ENCODE measurements around the gene ZPBP2. TPM values are rescaled to one million over a fixed set of nuclear protein-coding genes. Genes with fewer than 3 reads are reported as not detected.
A peak's percentile ranks its signal among the peaks of the same experiment; 100 is the strongest.

Gene ZPBP2
- total and polyA plus RNA-seq, 2 of the 13 experiments (the other 11 are each of a cell fraction or from before 2014, with no cell fraction given): not detected

DNA sequence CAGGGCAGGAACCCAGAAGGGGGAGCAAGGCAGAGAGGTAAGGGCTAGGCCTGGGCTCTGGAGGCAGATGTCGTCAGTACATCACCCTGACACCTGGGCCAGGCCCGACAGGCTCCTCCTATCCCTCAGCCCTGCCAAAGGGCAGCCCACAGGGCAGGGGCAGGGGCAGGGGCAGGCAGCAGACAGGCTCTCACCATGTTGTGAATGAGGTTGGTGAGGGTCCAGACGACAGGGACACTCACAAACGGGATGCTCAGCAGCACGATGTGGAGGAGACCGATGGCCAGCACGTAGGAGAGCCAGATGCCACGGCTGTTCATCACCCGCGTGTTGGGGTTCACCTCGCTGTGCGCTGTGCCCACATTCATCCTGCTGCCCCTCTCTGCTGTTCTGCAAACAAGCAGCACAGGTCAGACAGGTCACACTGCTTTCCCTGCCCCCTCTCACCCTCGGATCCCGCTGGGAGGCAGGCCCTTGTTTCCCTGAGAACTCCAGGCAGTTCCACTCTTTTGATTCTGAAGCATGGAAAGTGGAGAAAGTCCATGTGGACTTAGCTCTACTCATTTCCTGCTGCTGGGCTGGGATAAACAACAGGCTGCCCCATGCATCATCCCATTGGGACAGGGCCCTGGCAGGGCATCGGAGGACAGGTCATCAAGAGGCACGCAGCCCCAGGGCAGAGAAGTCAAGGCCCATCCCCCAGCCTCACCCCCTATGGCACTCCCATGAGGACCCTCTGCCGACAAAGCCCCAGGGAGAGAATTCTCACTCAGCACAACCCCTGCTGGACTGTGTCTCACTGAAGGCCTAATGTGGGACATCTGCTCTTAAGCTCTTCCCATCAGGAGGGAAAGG lies 56.1 kb downstream of the ZPBP2 start (continued):
- TF ChIP-seq TAF15 (IDR thresholded peaks at IDR 0.05; ENCODE audit: low read depth, low read length, poor library complexity, severe bottlenecking): no peak
- peak; percentile 79 for TF ChIP-seq ZNF567 (CRISPR knock-in tag; IDR thresholded peaks at IDR 0.05; ENCODE audit: borderline replicate concordance)
- TF ChIP-seq ZNF572 (CRISPR knock-in tag; IDR thresholded peaks at IDR 0.05): peak; percentile 74; the same call in 1 of the 2 replicates
- TF ChIP-seq CBX5 (CRISPR knock-in tag; IDR thresholded peaks at IDR 0.05; ENCODE audit: borderline replicate concordance): peak; percentile 97
- TF ChIP-seq REPIN1 (CRISPR knock-in tag; IDR thresholded peaks at IDR 0.05; ENCODE audit: borderline replicate concordance, low read depth): peak; percentile 91
- 0 out of 2 replicates have a peak, but pooled peaks have one; percentile 57 for TF ChIP-seq ZFP1 (CRISPR knock-in tag; IDR thresholded peaks at IDR 0.05)
- TF ChIP-seq RORA (CRISPR knock-in tag; IDR thresholded peaks at IDR 0.05): no peak
- no peak for TF ChIP-seq E2F1 (CRISPR knock-in tag; IDR thresholded peaks at IDR 0.05)
- TF ChIP-seq ZSCAN22 (CRISPR knock-in tag; IDR thresholded peaks at IDR 0.05): peak; percentile 74; the same call in 1 of the 2 replicates
- peak; percentile 91; the same call in 1 of the 2 replicates for TF ChIP-seq ZFP36L2 (CRISPR knock-in tag; IDR thresholded peaks at IDR 0.05)
- TF ChIP-seq CBX1 (IDR thresholded peaks at IDR 0.05; ENCODE audit: low read depth): peak; percentile 86
- peak; percentile 99 for TF ChIP-seq MTA1 (CRISPR knock-in tag; IDR thresholded peaks at IDR 0.05; ENCODE audit: borderline replicate concordance)
- peak; percentile 71; the same call in 1 of the 2 replicates for TF ChIP-seq ZNF451 (CRISPR knock-in tag; IDR thresholded peaks at IDR 0.05)
- peak; percentile 85 for TF ChIP-seq REL (CRISPR knock-in tag; conservative IDR thresholded peaks at IDR 0.05)
- TF ChIP-seq BRCA1 (CRISPR knock-in tag; IDR thresholded peaks at IDR 0.05): peak; percentile 99
- peak; percentile 74; the same call in 1 of the 2 replicates for TF ChIP-seq ZNF720 (CRISPR knock-in tag; IDR thresholded peaks at IDR 0.05)
- TF ChIP-seq SIX4 (CRISPR knock-in tag; IDR thresholded peaks at IDR 0.05): peak; percentile 61; the same call in 1 of the 2 replicates
- peak; percentile 99 for TF ChIP-seq IKZF5 (CRISPR knock-in tag; IDR thresholded peaks at IDR 0.05)
- TF ChIP-seq, protein P1, sequence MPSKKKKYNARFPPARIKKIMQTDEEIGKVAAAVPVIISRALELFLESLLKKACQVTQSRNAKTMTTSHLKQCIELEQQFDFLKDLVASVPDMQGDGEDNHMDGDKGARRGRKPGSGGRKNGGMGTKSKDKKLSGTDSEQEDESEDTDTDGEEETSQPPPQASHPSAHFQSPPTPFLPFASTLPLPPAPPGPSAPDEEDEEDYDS (CRISPR knock-in tag; IDR thresholded peaks at IDR 0.05): peak; percentile 86
- TF ChIP-seq, protein P2, sequence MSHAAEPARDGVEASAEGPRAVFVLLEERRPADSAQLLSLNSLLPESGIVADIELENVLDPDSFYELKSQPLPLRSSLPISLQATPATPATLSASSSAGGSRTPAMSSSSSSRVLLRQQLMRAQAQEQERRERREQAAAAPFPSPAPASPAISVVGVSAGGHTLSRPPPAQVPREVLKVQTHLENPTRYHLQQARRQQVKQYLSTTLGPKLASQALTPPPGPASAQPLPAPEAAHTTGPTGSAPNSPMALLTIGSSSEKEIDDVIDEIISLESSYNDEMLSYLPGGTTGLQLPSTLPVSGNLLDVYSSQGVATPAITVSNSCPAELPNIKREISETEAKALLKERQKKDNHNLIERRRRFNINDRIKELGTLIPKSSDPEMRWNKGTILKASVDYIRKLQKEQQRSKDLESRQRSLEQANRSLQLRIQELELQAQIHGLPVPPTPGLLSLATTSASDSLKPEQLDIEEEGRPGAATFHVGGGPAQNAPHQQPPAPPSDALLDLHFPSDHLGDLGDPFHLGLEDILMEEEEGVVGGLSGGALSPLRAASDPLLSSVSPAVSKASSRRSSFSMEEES (CRISPR knock-in tag; IDR thresholded peaks at IDR 0.05): peak; percentile 93
- peak; percentile 42; the same call in 1 of the 2 replicates for TF ChIP-seq ZNF17 (CRISPR knock-in tag; IDR thresholded peaks at IDR 0.05)
- TF ChIP-seq, protein P3, sequence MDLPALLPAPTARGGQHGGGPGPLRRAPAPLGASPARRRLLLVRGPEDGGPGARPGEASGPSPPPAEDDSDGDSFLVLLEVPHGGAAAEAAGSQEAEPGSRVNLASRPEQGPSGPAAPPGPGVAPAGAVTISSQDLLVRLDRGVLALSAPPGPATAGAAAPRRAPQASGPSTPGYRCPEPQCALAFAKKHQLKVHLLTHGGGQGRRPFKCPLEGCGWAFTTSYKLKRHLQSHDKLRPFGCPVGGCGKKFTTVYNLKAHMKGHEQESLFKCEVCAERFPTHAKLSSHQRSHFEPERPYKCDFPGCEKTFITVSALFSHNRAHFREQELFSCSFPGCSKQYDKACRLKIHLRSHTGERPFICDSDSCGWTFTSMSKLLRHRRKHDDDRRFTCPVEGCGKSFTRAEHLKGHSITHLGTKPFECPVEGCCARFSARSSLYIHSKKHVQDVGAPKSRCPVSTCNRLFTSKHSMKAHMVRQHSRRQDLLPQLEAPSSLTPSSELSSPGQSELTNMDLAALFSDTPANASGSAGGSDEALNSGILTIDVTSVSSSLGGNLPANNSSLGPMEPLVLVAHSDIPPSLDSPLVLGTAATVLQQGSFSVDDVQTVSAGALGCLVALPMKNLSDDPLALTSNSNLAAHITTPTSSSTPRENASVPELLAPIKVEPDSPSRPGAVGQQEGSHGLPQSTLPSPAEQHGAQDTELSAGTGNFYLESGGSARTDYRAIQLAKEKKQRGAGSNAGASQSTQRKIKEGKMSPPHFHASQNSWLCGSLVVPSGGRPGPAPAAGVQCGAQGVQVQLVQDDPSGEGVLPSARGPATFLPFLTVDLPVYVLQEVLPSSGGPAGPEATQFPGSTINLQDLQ (CRISPR knock-in tag; IDR thresholded peaks at IDR 0.05): no peak
- peak; percentile 95 for TF ChIP-seq STAT5B (CRISPR knock-in tag; IDR thresholded peaks at IDR 0.05)
